Measurements from ENCODE around the gene ZBTB20.

The ZBTB20 gene

GRCh38 chr3:115087512-115087911 lies 59.6 kb downstream of the ZBTB20 start:
- no peak for DNase-seq (ENCODE audit: low read depth)

GRCh38 chr3:115086344-115086743 lies 60.7 kb downstream of the ZBTB20 start:
- DNase-seq (ENCODE audit: low read depth) = no peak

GRCh38 chr3:115085197-115085865 lies 61.8 kb downstream of the ZBTB20 start:
- DNase-seq (ENCODE audit: low read depth) = no peak

GRCh38 chr3:115084686-115085085 lies 62.4 kb downstream of the ZBTB20 start:
- no peak for DNase-seq (ENCODE audit: low read depth)

GRCh38 chr3:115082260-115082659 lies 64.8 kb downstream of the ZBTB20 start:
- DNase-seq (ENCODE audit: low read depth) = no peak

GRCh38 chr3:115081444-115081843 lies 65.6 kb downstream of the ZBTB20 start:
- no peak for DNase-seq (ENCODE audit: low read depth)

- DNase-seq (ENCODE audit: low read depth) = no peak
Observed at GRCh38 chr3:115077501-115078250, 69.4 kb downstream of the ZBTB20 start.

GRCh38 chr3:115074502-115074901 lies 72.6 kb downstream of the ZBTB20 start:
- no peak for DNase-seq (ENCODE audit: low read depth)

GRCh38 chr3:115072265-115073021 lies 74.6 kb downstream of the ZBTB20 start:
- no peak for DNase-seq (ENCODE audit: low read depth)

GRCh38 chr3:115071601-115072000 lies 75.5 kb downstream of the ZBTB20 start:
- no peak for DNase-seq (ENCODE audit: low read depth)

- DNase-seq (ENCODE audit: low read depth) = no peak
Observed at GRCh38 chr3:115071166-115071565, 75.9 kb downstream of the ZBTB20 start.

GRCh38 chr3:115068799-115069198 lies 78.3 kb downstream of the ZBTB20 start:
- no peak for DNase-seq (ENCODE audit: low read depth)

- DNase-seq (ENCODE audit: low read depth) = no peak
Observed at GRCh38 chr3:115062412-115062956, 84.6 kb downstream of the ZBTB20 start.

- no peak for DNase-seq (ENCODE audit: low read depth)
Observed at GRCh38 chr3:115062009-115062408, 85.1 kb downstream of the ZBTB20 start.

- no peak for DNase-seq (ENCODE audit: low read depth)
Observed at GRCh38 chr3:115052906-115053305, 94.2 kb downstream of the ZBTB20 start.

GRCh38 chr3:115042351-115042750 lies 104.7 kb downstream of the ZBTB20 start:
- DNase-seq (ENCODE audit: low read depth) = no peak

GRCh38 chr3:115040673-115041286 lies 106.3 kb downstream of the ZBTB20 start:
- no peak for DNase-seq (ENCODE audit: low read depth)

- no peak for DNase-seq (ENCODE audit: low read depth)
Observed at GRCh38 chr3:115040246-115040645, 106.8 kb downstream of the ZBTB20 start.

GRCh38 chr3:115038817-115039216 lies 108.3 kb downstream of the ZBTB20 start:
- no peak for DNase-seq (ENCODE audit: low read depth)

GRCh38 chr3:115022835-115023398 lies 124.2 kb downstream of the ZBTB20 start:
- DNase-seq (ENCODE audit: low read depth) = no peak

GRCh38 chr3:115022199-115022598 lies 124.9 kb downstream of the ZBTB20 start:
- no peak for DNase-seq (ENCODE audit: low read depth)

GRCh38 chr3:115021061-115021460 lies 126.0 kb downstream of the ZBTB20 start:
- DNase-seq (ENCODE audit: low read depth) = no peak

All from stimulated activated CD8-positive, alpha-beta memory T cell treated with anti-CD3 and anti-CD28 coated beads, Interleukin-15, amount 100 ng/mL, for 24 hours (primary cell).